ENCODE data around the gene FAM120B.
"Not testable (repeated sequence)": the region's sequence is repeated elsewhere in the genome, so short reads cannot be mapped to it uniquely, and the experiment has no call there.

Gene FAM120B

GRCh38 chr6:170312876-170313275 lies 6.3 kb downstream of the FAM120B start:
- DNase-seq (ENCODE audit: low read depth, low spot score), result no peak
- Histone ChIP-seq H3K9me3 (ENCODE audit: insufficient read depth, low read length) (no peaks in the 10 kb centered on the region), H3K4me3 (ENCODE audit: insufficient read length, low read depth) (no peak overlapping the region), H3K27me3 (ENCODE audit: insufficient read depth, insufficient read length) (no peaks in the 10 kb centered on the region), H3K36me3 (ENCODE audit: insufficient read depth, insufficient read length, low read length) (peaks cover 13% of the 10 kb centered on the region), H3K9ac (ENCODE audit: insufficient read length, low read depth) (no peak overlapping the region), H3K4me1 (ENCODE audit: insufficient read depth, insufficient read length) (no peaks in the 10 kb centered on the region)
- TF ChIP-seq SUZ12 (IDR thresholded peaks at IDR 0.05; ENCODE audit: extremely low read depth, insufficient read depth, insufficient read length) (no peak), ZNF274 (IDR thresholded peaks at IDR 0.05; ENCODE audit: low read depth, low read length) (no peak)

DNA sequence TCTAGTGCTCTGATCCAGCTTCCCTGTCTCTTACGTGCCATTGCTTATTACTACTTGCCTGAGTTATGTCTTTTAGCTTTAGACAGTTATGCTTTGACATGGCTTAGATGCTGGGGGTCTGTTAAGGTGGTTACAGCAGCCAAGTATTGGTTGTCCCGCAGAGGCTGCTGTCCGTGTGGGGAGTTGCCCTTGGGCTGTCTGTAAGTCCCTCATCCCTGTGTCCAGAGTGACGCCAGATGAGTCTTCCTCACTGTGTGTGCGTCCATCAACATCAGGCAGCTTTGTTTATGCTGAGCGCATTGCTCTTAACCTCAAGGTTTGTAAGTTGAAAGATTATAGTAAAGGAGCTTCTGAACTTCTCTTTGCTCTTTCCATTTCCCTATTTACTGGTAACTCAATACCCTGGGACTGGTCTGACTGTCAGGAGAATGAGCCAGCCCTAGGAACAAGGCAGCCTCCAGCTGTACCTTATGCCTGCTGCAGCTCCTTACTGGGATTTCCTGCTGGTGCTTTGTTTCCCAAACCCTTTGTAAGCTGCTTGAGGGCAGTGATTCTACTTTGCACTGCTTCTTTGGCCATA lies 7.2 kb downstream of the FAM120B start:
- Histone ChIP-seq H3K4me1 (ENCODE audit: insufficient read depth, insufficient read length) (no peaks in the 10 kb centered on the region), H3K36me3 (ENCODE audit: insufficient read depth, insufficient read length, low read length) (peaks cover 18% of the 10 kb centered on the region), H3K9ac (ENCODE audit: insufficient read length, low read depth) (no peak overlapping the region), H3K4me3 (ENCODE audit: insufficient read length, low read depth) (no peak overlapping the region), H3K27me3 (ENCODE audit: insufficient read depth, insufficient read length) (no peaks in the 10 kb centered on the region), H3K9me3 (ENCODE audit: insufficient read depth, low read length) (no peaks in the 10 kb centered on the region)
- no peak for DNase-seq (ENCODE audit: low read depth, low spot score)
- TF ChIP-seq YY1 (IDR thresholded peaks at IDR 0.05; ENCODE audit: insufficient read depth, insufficient read length) (no peak), SUZ12 (IDR thresholded peaks at IDR 0.05; ENCODE audit: extremely low read depth, insufficient read depth, insufficient read length) (no peak), ZNF274 (IDR thresholded peaks at IDR 0.05; ENCODE audit: low read depth, low read length) (no peak)

- peaks cover 28% of the 10 kb centered on the region for H3K36me3 ChIP-seq (ENCODE audit: insufficient read depth, insufficient read length, low read length)
- no peak overlapping the region for H3K4me3 ChIP-seq (ENCODE audit: insufficient read length, low read depth)
- H3K27me3 ChIP-seq (ENCODE audit: insufficient read depth, insufficient read length), result no peaks in the 10 kb centered on the region
- H3K9me3 ChIP-seq (ENCODE audit: insufficient read depth, low read length), result no peaks in the 10 kb centered on the region
- DNase-seq (ENCODE audit: low read depth, low spot score), result no peak
- TF ChIP-seq SUZ12 (IDR thresholded peaks at IDR 0.05; ENCODE audit: extremely low read depth, insufficient read depth, insufficient read length) (no peak), ZNF274 (IDR thresholded peaks at IDR 0.05; ENCODE audit: low read depth, low read length) (no peak), YY1 (IDR thresholded peaks at IDR 0.05; ENCODE audit: insufficient read depth, insufficient read length) (no peak)
- no peak overlapping the region for H3K9ac ChIP-seq (ENCODE audit: insufficient read length, low read depth)
- no peaks in the 10 kb centered on the region for H3K4me1 ChIP-seq (ENCODE audit: insufficient read depth, insufficient read length)
These were observed 8.4 kb downstream of the FAM120B start for GRCh38 chr6:170314983-170315382.

GRCh38 chr6:170316071-170316470 lies 9.5 kb downstream of the FAM120B start:
- Histone ChIP-seq H3K9me3 (ENCODE audit: insufficient read depth, low read length) (no peaks in the 10 kb centered on the region), H3K9ac (ENCODE audit: insufficient read length, low read depth) (no peak overlapping the region), H3K4me1 (ENCODE audit: insufficient read depth, insufficient read length) (no peaks in the 10 kb centered on the region), H3K4me3 (ENCODE audit: insufficient read length, low read depth) (no peak overlapping the region), H3K36me3 (ENCODE audit: insufficient read depth, insufficient read length, low read length) (peaks cover 34% of the 10 kb centered on the region), H3K27me3 (ENCODE audit: insufficient read depth, insufficient read length) (no peaks in the 10 kb centered on the region)
- DNase-seq (ENCODE audit: low read depth, low spot score), result no peak
- TF ChIP-seq YY1 (IDR thresholded peaks at IDR 0.05; ENCODE audit: insufficient read depth, insufficient read length) (no peak), SUZ12 (IDR thresholded peaks at IDR 0.05; ENCODE audit: extremely low read depth, insufficient read depth, insufficient read length) (no peak), ZNF274 (IDR thresholded peaks at IDR 0.05; ENCODE audit: low read depth, low read length) (no peak)

- DNase-seq (ENCODE audit: low read depth, low spot score), result no peak
These were observed 10.5 kb downstream of the FAM120B start for GRCh38 chr6:170317076-170317475.

DNA sequence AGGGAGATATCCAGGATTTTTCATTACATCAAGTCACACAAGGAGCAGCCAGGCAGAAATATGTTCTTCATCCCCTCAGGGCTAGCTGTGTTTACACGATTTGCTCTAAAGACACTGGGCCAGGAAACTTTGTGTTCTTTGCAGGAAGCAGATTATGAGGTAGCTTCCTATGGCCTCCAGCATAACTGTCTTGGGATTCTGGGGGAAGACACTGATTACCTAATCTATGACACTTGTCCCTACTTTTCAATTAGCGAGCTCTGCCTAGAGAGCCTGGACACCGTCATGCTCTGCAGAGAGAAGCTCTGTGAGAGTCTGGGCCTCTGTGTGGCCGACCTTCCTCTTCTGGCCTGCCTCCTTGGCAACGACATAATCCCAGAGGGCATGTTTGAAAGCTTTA lies 11.2 kb downstream of the FAM120B start:
- TF ChIP-seq YY1 (IDR thresholded peaks at IDR 0.05; ENCODE audit: insufficient read depth, insufficient read length) (no peak), SUZ12 (IDR thresholded peaks at IDR 0.05; ENCODE audit: extremely low read depth, insufficient read depth, insufficient read length) (no peak), ZNF274 (IDR thresholded peaks at IDR 0.05; ENCODE audit: low read depth, low read length) (no peak)
- Histone ChIP-seq H3K4me3 (ENCODE audit: insufficient read length, low read depth) (no peak overlapping the region), H3K36me3 (ENCODE audit: insufficient read depth, insufficient read length, low read length) (peaks cover 40% of the 10 kb centered on the region), H3K27me3 (ENCODE audit: insufficient read depth, insufficient read length) (no peaks in the 10 kb centered on the region), H3K4me1 (ENCODE audit: insufficient read depth, insufficient read length) (no peaks in the 10 kb centered on the region), H3K9me3 (ENCODE audit: insufficient read depth, low read length) (no peaks in the 10 kb centered on the region), H3K9ac (ENCODE audit: insufficient read length, low read depth) (no peak overlapping the region)
- DNase-seq (ENCODE audit: low read depth, low spot score), result no peak

More at GRCh38 chr6:170317076-170317475, 10.5 kb downstream of the FAM120B start:
- H3K36me3 ChIP-seq (ENCODE audit: insufficient read depth, insufficient read length, low read length), result peaks cover 34% of the 10 kb centered on the region
- TF ChIP-seq ZNF274 (IDR thresholded peaks at IDR 0.05; ENCODE audit: low read depth, low read length) (no peak), SUZ12 (IDR thresholded peaks at IDR 0.05; ENCODE audit: extremely low read depth, insufficient read depth, insufficient read length) (no peak), YY1 (IDR thresholded peaks at IDR 0.05; ENCODE audit: insufficient read depth, insufficient read length) (no peak)
- no peaks in the 10 kb centered on the region for H3K9me3 ChIP-seq (ENCODE audit: insufficient read depth, low read length)
- no peaks in the 10 kb centered on the region for H3K27me3 ChIP-seq (ENCODE audit: insufficient read depth, insufficient read length)
- H3K4me1 ChIP-seq (ENCODE audit: insufficient read depth, insufficient read length), result no peaks in the 10 kb centered on the region
- H3K4me3 ChIP-seq (ENCODE audit: insufficient read length, low read depth), result no peak overlapping the region
- no peak overlapping the region for H3K9ac ChIP-seq (ENCODE audit: insufficient read length, low read depth)

- H3K9me3 ChIP-seq (ENCODE audit: insufficient read depth, low read length), result no peaks in the 10 kb centered on the region
- no peak overlapping the region for H3K4me3 ChIP-seq (ENCODE audit: insufficient read length, low read depth)
- H3K36me3 ChIP-seq (ENCODE audit: insufficient read depth, insufficient read length, low read length), result peaks cover 50% of the 10 kb centered on the region
- TF ChIP-seq SUZ12 (IDR thresholded peaks at IDR 0.05; ENCODE audit: extremely low read depth, insufficient read depth, insufficient read length), result no peak
- TF ChIP-seq ZNF274 (IDR thresholded peaks at IDR 0.05; ENCODE audit: low read depth, low read length), result no peak
- TF ChIP-seq YY1 (IDR thresholded peaks at IDR 0.05; ENCODE audit: insufficient read depth, insufficient read length), result no peak
- no peaks in the 10 kb centered on the region for H3K4me1 ChIP-seq (ENCODE audit: insufficient read depth, insufficient read length)
- no peaks in the 10 kb centered on the region for H3K27me3 ChIP-seq (ENCODE audit: insufficient read depth, insufficient read length)
- no peak overlapping the region for H3K9ac ChIP-seq (ENCODE audit: insufficient read length, low read depth)
- no peak for DNase-seq (ENCODE audit: low read depth, low spot score)
These were observed 22.8 kb downstream of the FAM120B start for GRCh38 chr6:170329321-170329720.

GRCh38 chr6:170335199-170335598 lies 28.6 kb downstream of the FAM120B start:
- not testable (repeated sequence) for H3K27me3 ChIP-seq (ENCODE audit: insufficient read depth, insufficient read length); DNase-seq (ENCODE audit: low read depth, low spot score)

More at GRCh38 chr6:170335199-170335598, 28.6 kb downstream of the FAM120B start:
- H3K4me3 ChIP-seq (ENCODE audit: insufficient read length, low read depth); H3K9me3 ChIP-seq (ENCODE audit: insufficient read depth, low read length); H3K9ac ChIP-seq (ENCODE audit: insufficient read length, low read depth); H3K4me1 ChIP-seq (ENCODE audit: insufficient read depth, insufficient read length): not testable (repeated sequence)
- H3K36me3 ChIP-seq (ENCODE audit: insufficient read depth, insufficient read length, low read length), result peaks cover 25% of the 10 kb centered on the region
